HG02759 (cell line): ENCODE measurements around the gene PPFIBP1.
"Not testable (repeated sequence)": the region's sequence is repeated elsewhere in the genome, so short reads cannot be mapped to it uniquely, and the experiment has no call there.

ENCODE experiments used
- ATAC-seq: cut with Tn5 transposase; IDR thresholded peaks from one replicate; pipeline ENCODE4 v1.9.1; 2021; ENCODE audit warnings: mild to moderate bottlenecking, moderate library complexity; ENCODE audit not compliant: unreplicated experiment

The PPFIBP1 gene

GRCh38 chr12:27622436-27623195, 98.6 kb downstream of the PPFIBP1 start:
- no peak for ATAC-seq

GRCh38 chr12:27623645-27624044, 99.6 kb downstream of the PPFIBP1 start:
- ATAC-seq: no peak

GRCh38 chr12:27624586-27624985, 100.6 kb downstream of the PPFIBP1 start:
- ATAC-seq: no peak

GRCh38 chr12:27627123-27627852, 103.3 kb downstream of the PPFIBP1 start:
- ATAC-seq: peak; percentile 66

- ATAC-seq: not testable (repeated sequence)
These were observed 104.0 kb downstream of the PPFIBP1 start for GRCh38 chr12:27627853-27628469.

- not testable (repeated sequence) for ATAC-seq
These were observed 106.2 kb downstream of the PPFIBP1 start for GRCh38 chr12:27630219-27630618.

GRCh38 chr12:27631365-27631764, 107.4 kb downstream of the PPFIBP1 start:
- no peak for ATAC-seq

- ATAC-seq: no peak
These were observed 107.9 kb downstream of the PPFIBP1 start for GRCh38 chr12:27631813-27632491.

GRCh38 chr12:27635349-27635972, 111.5 kb downstream of the PPFIBP1 start:
- ATAC-seq: no peak

GRCh38 chr12:27636569-27636968, 112.6 kb downstream of the PPFIBP1 start:
- not testable (repeated sequence) for ATAC-seq

- no peak for ATAC-seq
These were observed 113.5 kb downstream of the PPFIBP1 start for GRCh38 chr12:27637524-27637923.

- no peak for ATAC-seq
These were observed 115.3 kb downstream of the PPFIBP1 start for GRCh38 chr12:27639265-27639664.

- ATAC-seq: not testable (repeated sequence)
These were observed 116.7 kb downstream of the PPFIBP1 start for GRCh38 chr12:27640566-27641200.

GRCh38 chr12:27642361-27642760, 118.4 kb downstream of the PPFIBP1 start:
- ATAC-seq: not testable (repeated sequence)

GRCh38 chr12:27642892-27643291, 118.9 kb downstream of the PPFIBP1 start:
- not testable (repeated sequence) for ATAC-seq

GRCh38 chr12:27644158-27644845, 120.3 kb downstream of the PPFIBP1 start:
- no peak for ATAC-seq

- no peak for ATAC-seq
These were observed 121.7 kb downstream of the PPFIBP1 start for GRCh38 chr12:27645671-27646070.

- no peak for ATAC-seq
These were observed 122.1 kb downstream of the PPFIBP1 start for GRCh38 chr12:27646149-27646548.

GRCh38 chr12:27650011-27650410, 126.0 kb downstream of the PPFIBP1 start:
- no peak for ATAC-seq

- ATAC-seq: no peak
These were observed 127.2 kb downstream of the PPFIBP1 start for GRCh38 chr12:27651201-27651600.
